Activated B cell treated with CpG ODN at 0.5 μM for 24 hours (primary cell): ENCODE data around the gene FHIT. TPM values are rescaled to one million over a fixed set of nuclear protein-coding genes. Genes with fewer than 3 reads are reported as not detected.

Experiments
- ATAC-seq: fragments of 200-7000 bp; cut with Tn5 transposase; one replicate; pipeline ENCODE4 v1.10.0; 2021; ENCODE audit warnings: low read depth, mild to moderate bottlenecking, moderate library complexity
- CTCF ChIA-PET: fragments of 350-600 bp; sonication (Branson Sonifier 250); formaldehyde crosslinking; loops from one replicate; lab custom pipeline; 2021; ENCODE audit warnings: antibody characterized with exemption; lab: Charles Lee
- POLR2A ChIA-PET: fragments of 350-600 bp; sonication (Branson Sonifier 250); formaldehyde crosslinking; loops from one replicate; lab custom pipeline; 2021; ENCODE audit warnings: antibody characterized with exemption; lab: Charles Lee
- DNase-seq: peaks from one replicate; pipeline ENCODE4 v3.0.0; 2022
- H3K27ac Mint-ChIP-seq: one replicate; pipeline ENCODE4 v1.8.0; 2020; ENCODE audit warnings: mixed read lengths
- H3K27me3 Mint-ChIP-seq: one replicate; pipeline ENCODE4 v1.8.0; 2021; ENCODE audit warnings: mixed read lengths
- H3K36me3 Mint-ChIP-seq: one replicate; pipeline ENCODE4 v1.8.0; 2021; ENCODE audit warnings: low read depth, mixed read lengths
- H3K4me1 Mint-ChIP-seq: one replicate; pipeline ENCODE4 v1.8.0; 2021; ENCODE audit warnings: mixed read lengths
- H3K4me3 Mint-ChIP-seq: one replicate; pipeline ENCODE4 v1.8.0; 2020; ENCODE audit warnings: mild to moderate bottlenecking, mixed read lengths
- H3K9me3 Mint-ChIP-seq: one replicate; pipeline ENCODE4 v1.8.0; 2020; ENCODE audit warnings: mixed read lengths
- CTCF ChIP-seq: fragments of 200-600 bp; IDR thresholded peaks from one replicate; pipeline ENCODE4 v1.8.0; 2022; ENCODE audit warnings: antibody characterized with exemption, mild to moderate bottlenecking
- intact Hi-C: fragments of 100-400 bp; cut with micrococcal nuclease; formaldehyde crosslinking; loops from one replicate; pipeline ENCODE4 v1.15.1; 2024
- total RNA-seq: library from RNA; stranded (reverse); gene quantifications from 2 replicates; pipeline ENCODE4 v1.2.3, GENCODE V29; 2022

The FHIT gene
- total RNA-seq, 1 donor from 2014 or later = 5.5 TPM

GRCh38 chr3:60399292-60399691 lies 852.0 kb downstream of the FHIT start:
- TF ChIP-seq CTCF = no peak
- Mint-ChIP-seq H3K4me3 (no peak overlapping the region), H3K4me1 (no peaks in the 10 kb centered on the region), H3K9me3 (peaks cover 6% of the 10 kb centered on the region), H3K27me3 (no peaks in the 10 kb centered on the region), H3K36me3 (no peaks in the 10 kb centered on the region), H3K27ac (no peak overlapping the region)
- POLR2A ChIA-PET = no interaction called here
- ATAC-seq (no peak), DNase-seq (no peak)
- CTCF ChIA-PET = no interaction called here
- intact Hi-C loops = no loop called here

GRCh38 chr3:60395173-60395762 lies 856.0 kb downstream of the FHIT start:
- no peak for TF ChIP-seq CTCF
- ATAC-seq (no peak), DNase-seq (no peak)
- Mint-ChIP-seq H3K36me3 (no peaks in the 10 kb centered on the region), H3K4me1 (no peaks in the 10 kb centered on the region), H3K27me3 (no peaks in the 10 kb centered on the region), H3K27ac (no peak overlapping the region), H3K9me3 (peaks cover 6% of the 10 kb centered on the region), H3K4me3 (no peak overlapping the region)
- ChIA-PET CTCF (no interaction called here), POLR2A (interaction anchor here (0.6 kb wide), 1 partner anchor 1175 kb away, joined by 4 read pairs; no protein-coding TSS in a partner anchor)
- intact Hi-C loops = no loop called here

- intact Hi-C loops = no loop called here
- no peak for TF ChIP-seq CTCF
- Mint-ChIP-seq H3K27me3 (no peaks in the 10 kb centered on the region), H3K27ac (no peak overlapping the region), H3K4me3 (no peak overlapping the region), H3K36me3 (no peaks in the 10 kb centered on the region), H3K4me1 (no peaks in the 10 kb centered on the region), H3K9me3 (peaks cover 6% of the 10 kb centered on the region)
- ChIA-PET CTCF (no interaction called here), POLR2A (no interaction called here)
- DNase-seq = no peak
- no peak for ATAC-seq
Observed at GRCh38 chr3:60393946-60394345, 857.3 kb downstream of the FHIT start.

- no peaks in the 10 kb centered on the region for H3K4me1 Mint-ChIP-seq
- ATAC-seq (no peak), DNase-seq (no peak)
- H3K9me3 Mint-ChIP-seq = no peaks in the 10 kb centered on the region
- no peaks in the 10 kb centered on the region for H3K36me3 Mint-ChIP-seq
- H3K27ac Mint-ChIP-seq = no peak overlapping the region
- CTCF ChIA-PET = no interaction called here
- POLR2A ChIA-PET = no interaction called here
- no peak overlapping the region for H3K4me3 Mint-ChIP-seq
- no peaks in the 10 kb centered on the region for H3K27me3 Mint-ChIP-seq
- TF ChIP-seq CTCF = no peak
- intact Hi-C loops = no loop called here
Observed at GRCh38 chr3:60392501-60392900, 858.8 kb downstream of the FHIT start.

GRCh38 chr3:60391292-60391691 lies 860.0 kb downstream of the FHIT start:
- ChIA-PET CTCF (no interaction called here), POLR2A (no interaction called here)
- no peak for DNase-seq
- H3K27ac Mint-ChIP-seq = no peak overlapping the region
- intact Hi-C loops = no loop called here
- no peak for TF ChIP-seq CTCF
- no peaks in the 10 kb centered on the region for H3K36me3 Mint-ChIP-seq
- ATAC-seq = no peak
- H3K4me1 Mint-ChIP-seq = no peaks in the 10 kb centered on the region
- H3K27me3 Mint-ChIP-seq = no peaks in the 10 kb centered on the region
- H3K4me3 Mint-ChIP-seq = no peak overlapping the region
- no peaks in the 10 kb centered on the region for H3K9me3 Mint-ChIP-seq
